IPS DF 4.7 (cell line): ENCODE results near the gene TMCO6.

Source experiments
- DNase-seq: peaks from one replicate; pipeline ENCODE4 v3.0.0-alpha.2; 2013; ENCODE audit warnings: low spot score; ENCODE audit errors: extremely low read depth

TMCO6 gene

GRCh38 chr5:140672455-140673186, 33.4 kb downstream of the TMCO6 start:
- DNase-seq: no peak

GRCh38 chr5:140673187-140673976, 34.1 kb downstream of the TMCO6 start, which contains the start of gene DND1:
Gene DND1, minus strand, starts transcription at chr5:140673576. Its CDS starts 34 bp downstream, at chr5:140673542.
- no peak for DNase-seq

GRCh38 chr5:140674211-140674610, 35.0 kb downstream of the TMCO6 start:
- DNase-seq: no peak

GRCh38 chr5:140674629-140675028, 35.4 kb downstream of the TMCO6 start:
- DNase-seq: no peak

- no peak for DNase-seq
These were observed 38.7 kb downstream of the TMCO6 start for GRCh38 chr5:140677947-140678346.

- DNase-seq: no peak
These were observed 39.7 kb downstream of the TMCO6 start for GRCh38 chr5:140678993-140679392.

- DNase-seq: no peak
These were observed 51.2 kb downstream of the TMCO6 start for GRCh38 chr5:140690376-140690932.

- peak; percentile 68 for DNase-seq
These were observed 52.0 kb downstream of the TMCO6 start, which contains the start of the genes HARS1 and HARS2 for GRCh38 chr5:140690941-140691924. Gene HARS1, minus strand, starts transcription at chr5:140691370. Its CDS starts 66 bp downstream, at chr5:140691304. Gene HARS2, plus strand, starts transcription at chr5:140691455. Its CDS starts 194 bp downstream, at chr5:140691649.

- no peak for DNase-seq
These were observed 55.0 kb downstream of the TMCO6 start for GRCh38 chr5:140694276-140694675.
